Activated naive CD8-positive, alpha-beta T cell treated with anti-CD3 and anti-CD28 coated beads, Interleukin-2, amount 10 ng/mL, durations not matched to agents 7 days and 5 days (primary cell): ENCODE measurements around the gene PRICKLE3. TPM values are rescaled to one million over a fixed set of nuclear protein-coding genes. Genes with fewer than 3 reads are reported as not detected.

ENCODE experiments used
- ATAC-seq: fragments of 150-1000 bp; cut with Tn5 transposase; one replicate; pipeline ENCODE4 v1.10.0; 2021; ENCODE audit warnings: low read depth, moderate library complexity
- POLR2A ChIA-PET: fragments of 350-600 bp; sonication (Branson Sonifier 250); formaldehyde crosslinking; loops from one replicate; lab custom pipeline; 2021; ENCODE audit warnings: antibody characterized with exemption; lab: Charles Lee
- DNase-seq: peaks from one replicate; pipeline ENCODE4 v3.0.0; 2021
- H3K27ac Mint-ChIP-seq: one replicate; pipeline ENCODE4 v1.8.0; 2022; ENCODE audit warnings: mild to moderate bottlenecking, mixed read lengths
- H3K27me3 Mint-ChIP-seq: one replicate; pipeline ENCODE4 v1.8.0; 2022; ENCODE audit warnings: mild to moderate bottlenecking, moderate library complexity, mixed read lengths
- H3K36me3 Mint-ChIP-seq: one replicate; pipeline ENCODE4 v1.8.0; 2021; ENCODE audit warnings: mild to moderate bottlenecking, mixed read lengths
- H3K4me1 Mint-ChIP-seq: one replicate; pipeline ENCODE4 v1.8.0; 2021; ENCODE audit warnings: mixed read lengths
- H3K4me3 Mint-ChIP-seq: one replicate; pipeline ENCODE4 v1.8.0; 2022; ENCODE audit warnings: mild to moderate bottlenecking, moderate library complexity, mixed read lengths
- H3K9me3 Mint-ChIP-seq: one replicate; pipeline ENCODE4 v1.8.0; 2021; ENCODE audit warnings: mixed read lengths
- total RNA-seq, 2 experiments: library from RNA; stranded (reverse); gene quantifications; one replicate each; pipeline ENCODE4 v1.2.3, GENCODE V29; 2021

PRICKLE3 gene
- total RNA-seq, 2 experiments from 2014 or later: 16.1 to 16.7 TPM

DNA sequence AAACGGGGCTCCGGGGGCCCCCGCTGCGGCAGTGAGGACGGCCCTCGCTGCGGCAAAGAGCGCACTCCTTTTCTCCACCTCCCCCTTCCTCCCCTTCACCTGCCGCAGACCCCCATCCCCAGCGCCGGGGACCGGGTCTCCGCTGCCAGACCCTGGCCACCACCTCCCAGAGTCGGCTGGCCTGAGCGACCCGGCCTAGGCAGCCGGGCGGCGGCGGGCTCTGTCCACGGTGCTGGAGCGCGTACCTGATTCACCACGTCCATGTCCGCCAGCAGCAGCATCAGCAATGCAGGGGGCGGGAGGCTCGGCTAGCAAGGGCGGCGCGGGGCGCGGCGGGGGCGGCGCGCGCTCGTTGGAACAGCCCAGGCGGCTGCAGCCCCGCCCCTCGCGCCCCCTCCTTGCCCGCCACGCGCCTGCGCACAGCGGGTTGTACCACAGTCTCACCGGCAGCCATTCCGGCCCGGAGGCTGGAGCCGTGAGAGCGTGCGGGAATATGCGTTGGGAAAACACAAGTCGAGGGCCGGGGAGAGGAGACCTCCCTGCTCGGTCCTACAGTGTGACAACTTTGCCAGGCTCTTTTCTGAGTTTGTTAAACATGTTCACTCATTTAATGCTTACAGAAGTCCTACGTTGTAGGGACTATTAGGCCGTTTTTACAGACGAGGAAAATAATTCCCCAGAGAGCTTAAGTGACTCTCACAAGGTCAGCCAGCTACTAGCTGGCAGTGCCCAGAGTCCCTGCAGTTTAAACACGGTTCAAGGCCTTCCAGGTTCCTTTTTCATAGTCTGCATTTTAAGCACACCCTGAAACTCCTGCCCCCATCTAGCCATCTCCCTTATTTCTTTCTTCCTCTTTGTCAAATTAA lies 14.0 kb upstream of the PRICKLE3 start, which contains the start of gene SYP:
Gene SYP, minus strand, starts transcription at position 288 of the 866 bp plus-strand sequence. Its CDS starts 7 bp downstream, at position 281.
- peak; percentile 99 for ATAC-seq
- POLR2A ChIA-PET: interaction anchor here (0.8 to 1.4 kb wide), 2 partner anchors 31 to 36 kb away, joined by 4 read pairs; no protein-coding TSS in a partner anchor
- peak within 1 kb of the TSS; percentile 60 for H3K27ac Mint-ChIP-seq

DNA sequence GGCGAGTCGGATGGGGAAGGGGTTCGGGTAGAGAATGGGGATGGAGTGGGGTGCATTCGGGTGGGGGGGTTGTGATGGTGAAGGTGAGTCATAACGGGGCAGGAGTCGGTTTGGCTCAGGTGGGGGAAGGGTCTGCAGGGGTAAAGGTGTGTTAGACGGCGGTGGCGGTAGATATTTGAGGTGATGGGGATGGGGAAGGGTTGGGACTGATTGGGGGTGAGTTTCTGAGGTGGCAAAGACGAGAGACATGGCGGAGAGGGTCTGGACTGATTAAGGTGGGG lies 13.1 kb upstream of the PRICKLE3 start:
- ATAC-seq (no peak), DNase-seq (no peak)
- Mint-ChIP-seq H3K9me3 (no peaks in the 10 kb centered on the region), H3K27me3 (no peaks in the 10 kb centered on the region), H3K4me1 (peaks cover 10% of the 10 kb centered on the region), H3K4me3 (peak overlapping the region; percentile 65), H3K36me3 (no peaks in the 10 kb centered on the region), H3K27ac (no peak overlapping the region)
- POLR2A ChIA-PET: no interaction called here

More for the DNA sequence above, 14.0 kb upstream of the PRICKLE3 start, which contains the start of gene SYP:
- Mint-ChIP-seq H3K4me1 (peaks cover 10% of the 10 kb centered on the region), H3K27me3 (no peaks in the 10 kb centered on the region), H3K36me3 (no peaks in the 10 kb centered on the region), H3K9me3 (no peaks in the 10 kb centered on the region), H3K4me3 (peak within 1 kb of the TSS; percentile 65)
- peak; percentile 91 for DNase-seq

DNA sequence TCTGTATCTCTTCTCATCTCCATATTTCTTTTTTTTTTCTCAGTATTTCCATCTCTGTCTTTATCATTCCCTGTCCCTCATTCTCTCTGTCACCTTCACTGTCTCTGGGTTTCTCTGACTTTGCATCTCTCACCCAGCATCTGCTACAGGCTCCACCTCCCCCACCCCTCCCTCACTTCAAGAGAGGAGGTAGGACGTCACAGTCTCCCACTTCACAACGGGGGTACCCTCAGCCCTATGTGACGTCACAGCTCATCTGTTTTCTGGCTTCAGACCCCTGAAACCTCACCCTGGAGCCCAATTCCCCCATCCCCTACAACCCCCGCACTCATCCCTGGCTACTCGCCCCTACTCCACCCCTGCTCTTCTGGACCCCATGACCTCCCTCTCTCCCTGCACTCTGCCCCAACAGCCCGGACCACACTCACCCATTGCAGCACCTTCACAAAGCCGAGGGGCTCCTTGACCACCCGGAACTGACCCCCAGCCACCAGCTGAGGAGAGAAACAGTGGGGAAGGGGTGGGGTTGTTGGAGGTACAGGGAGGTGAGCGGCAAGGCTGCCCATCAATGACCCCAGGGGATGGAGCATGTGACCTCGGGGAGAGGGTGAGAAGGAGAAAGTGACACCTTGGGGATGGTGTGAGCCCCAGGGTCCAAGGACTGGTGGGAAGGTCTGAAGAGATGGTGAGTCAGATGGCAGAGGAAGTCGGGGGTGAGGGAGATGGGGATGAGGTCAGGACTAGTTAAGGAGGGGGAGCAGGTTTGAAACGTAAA lies 12.6 kb upstream of the PRICKLE3 start:
- Mint-ChIP-seq H3K4me1 (peaks cover 13% of the 10 kb centered on the region), H3K36me3 (no peaks in the 10 kb centered on the region), H3K27me3 (no peaks in the 10 kb centered on the region), H3K27ac (peak overlapping the region; percentile 60), H3K4me3 (peak overlapping the region; percentile 65), H3K9me3 (no peaks in the 10 kb centered on the region)
- ATAC-seq: no peak
- POLR2A ChIA-PET: no interaction called here
- DNase-seq: no peak

DNA sequence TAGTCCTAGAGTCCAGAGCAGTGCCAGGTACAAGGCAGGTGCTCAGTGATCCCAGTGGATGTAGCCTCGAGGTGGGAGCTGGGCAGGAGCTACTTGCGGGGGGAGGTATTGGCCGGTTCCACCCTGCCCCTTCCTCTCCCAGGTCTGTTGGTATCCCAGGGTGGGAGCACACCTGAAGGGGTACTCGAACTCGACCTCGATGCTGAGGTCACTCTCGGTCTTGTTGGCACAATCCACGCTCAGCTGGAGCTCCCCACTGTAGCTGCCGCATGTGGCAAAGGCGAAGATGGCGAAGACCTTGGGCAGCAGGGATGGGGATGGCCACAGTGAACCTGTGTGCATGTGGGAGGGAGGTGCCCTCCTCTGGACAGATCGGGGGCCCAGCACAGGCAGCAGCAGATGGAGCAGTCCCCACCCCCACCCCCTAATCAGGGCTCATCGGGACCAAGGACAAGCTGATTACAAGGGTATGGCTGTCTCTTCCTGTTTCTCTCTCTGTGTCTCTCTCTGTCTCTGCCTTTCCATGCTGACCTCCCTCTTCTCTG lies 11.4 kb upstream of the PRICKLE3 start:
- Mint-ChIP-seq H3K36me3 (no peaks in the 10 kb centered on the region), H3K9me3 (no peaks in the 10 kb centered on the region), H3K27ac (no peak overlapping the region), H3K27me3 (no peaks in the 10 kb centered on the region), H3K4me3 (no peak overlapping the region), H3K4me1 (peaks cover 22% of the 10 kb centered on the region)
- POLR2A ChIA-PET: no interaction called here
- ATAC-seq (no peak), DNase-seq (no peak)

DNA sequence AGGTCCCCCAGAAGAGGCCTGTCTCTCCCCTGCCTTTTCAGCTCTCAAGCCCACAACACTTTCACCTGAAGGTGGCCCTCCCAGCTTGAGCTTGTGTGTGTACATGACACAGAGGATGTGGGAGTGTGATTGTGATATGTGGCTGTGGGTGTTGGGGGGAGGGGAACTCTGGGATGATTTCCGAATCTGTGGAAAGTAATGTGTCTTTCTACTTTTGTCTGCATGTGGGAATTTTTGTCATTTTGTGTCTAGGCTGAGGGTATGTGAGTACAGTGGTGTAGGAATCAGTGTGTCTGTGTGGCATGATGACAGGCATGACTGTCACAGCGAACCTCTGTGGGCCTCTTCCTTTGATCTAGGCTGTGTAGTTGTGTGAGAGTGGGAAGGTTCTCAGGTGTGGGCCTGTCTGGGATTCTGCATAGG lies 7.4 kb upstream of the PRICKLE3 start:
- Mint-ChIP-seq H3K27me3 (no peaks in the 10 kb centered on the region), H3K36me3 (no peaks in the 10 kb centered on the region), H3K27ac (peak overlapping the region; percentile 78), H3K9me3 (no peaks in the 10 kb centered on the region), H3K4me3 (peak overlapping the region; percentile 3), H3K4me1 (peaks cover 33% of the 10 kb centered on the region)
- DNase-seq (no peak), ATAC-seq (no peak)
- POLR2A ChIA-PET: interaction anchor here (1.0 to 2.0 kb wide), 4 partner anchors 26 to 98 kb away, joined by 3 to 12 read pairs (median 6); partner anchors contain the start of gene PPP1R3F

DNA sequence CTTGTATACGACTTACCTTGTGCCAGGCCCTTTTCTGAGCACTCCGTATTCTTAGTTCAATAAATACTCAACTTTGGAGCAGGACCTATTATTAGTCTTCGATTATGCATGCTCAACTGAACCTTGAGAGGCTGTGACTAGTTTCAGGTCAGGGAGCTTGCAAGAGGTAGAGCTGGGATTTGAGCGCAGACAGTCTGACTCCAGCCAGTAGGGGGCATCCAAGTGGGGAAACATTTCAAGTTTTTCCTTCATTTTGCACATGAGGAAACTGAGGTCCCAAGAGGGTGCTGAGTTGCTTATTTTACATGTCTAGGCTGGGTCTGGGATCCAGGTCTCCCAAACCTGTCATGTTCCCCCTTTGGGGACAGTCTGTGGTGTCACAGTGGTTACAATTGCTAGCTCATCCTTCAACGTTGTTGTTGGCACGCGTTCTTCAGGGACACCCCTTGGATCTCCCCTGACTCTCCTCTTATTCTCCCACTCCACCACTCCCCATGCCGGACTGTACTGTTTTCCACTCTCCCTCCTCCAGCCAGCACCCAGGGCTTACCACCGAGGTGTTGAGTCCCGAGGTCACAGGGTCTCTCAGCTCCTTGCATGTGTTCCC lies 6.7 kb upstream of the PRICKLE3 start:
- POLR2A ChIA-PET: interaction anchor here (1.0 to 2.0 kb wide), 4 partner anchors 25 to 98 kb away, joined by 3 to 12 read pairs (median 6); partner anchors contain the start of gene PPP1R3F
- no peaks in the 10 kb centered on the region for H3K27me3 Mint-ChIP-seq

DNA sequence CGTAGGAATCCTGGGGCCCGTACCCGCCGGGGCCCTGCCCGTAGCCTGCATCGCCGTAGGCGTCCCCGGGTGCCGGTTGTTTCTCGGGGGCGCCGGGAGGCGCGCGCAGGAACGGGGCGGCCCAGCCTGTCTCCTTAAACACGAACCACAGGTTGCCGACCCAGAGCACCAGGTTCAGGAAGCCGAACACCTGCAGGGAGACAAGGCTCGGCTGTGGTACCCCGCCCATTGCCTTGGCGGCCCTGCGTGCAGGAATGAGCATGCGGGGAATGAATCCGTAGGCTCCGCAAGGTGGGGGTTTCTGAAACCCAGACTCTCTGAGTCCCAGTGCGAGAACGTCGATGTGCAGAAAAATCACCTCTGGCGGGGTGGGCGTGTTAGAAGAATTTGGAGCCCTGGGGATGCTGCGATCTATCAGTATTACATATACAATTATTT lies 5.4 kb upstream of the PRICKLE3 start:
- Mint-ChIP-seq H3K27me3 (no peaks in the 10 kb centered on the region), H3K36me3 (no peaks in the 10 kb centered on the region), H3K4me3 (peak overlapping the region; percentile 95), H3K4me1 (peaks cover 30% of the 10 kb centered on the region), H3K27ac (peak overlapping the region; percentile 96), H3K9me3 (no peaks in the 10 kb centered on the region)
- DNase-seq (no peak), ATAC-seq (peak; percentile 19)
- POLR2A ChIA-PET: interaction anchor here (0.9 to 1.7 kb wide), 5 partner anchors 20 to 78 kb away, joined by 3 to 15 read pairs (median 4); partner anchors contain the start of gene PLP2

More for the DNA sequence above, 6.7 kb upstream of the PRICKLE3 start:
- ATAC-seq: no peak
- Mint-ChIP-seq H3K27ac (peak overlapping the region; percentile 78), H3K9me3 (no peaks in the 10 kb centered on the region), H3K36me3 (no peaks in the 10 kb centered on the region), H3K4me3 (peak overlapping the region; percentile 60), H3K4me1 (peaks cover 30% of the 10 kb centered on the region)
- no peak for DNase-seq

DNA sequence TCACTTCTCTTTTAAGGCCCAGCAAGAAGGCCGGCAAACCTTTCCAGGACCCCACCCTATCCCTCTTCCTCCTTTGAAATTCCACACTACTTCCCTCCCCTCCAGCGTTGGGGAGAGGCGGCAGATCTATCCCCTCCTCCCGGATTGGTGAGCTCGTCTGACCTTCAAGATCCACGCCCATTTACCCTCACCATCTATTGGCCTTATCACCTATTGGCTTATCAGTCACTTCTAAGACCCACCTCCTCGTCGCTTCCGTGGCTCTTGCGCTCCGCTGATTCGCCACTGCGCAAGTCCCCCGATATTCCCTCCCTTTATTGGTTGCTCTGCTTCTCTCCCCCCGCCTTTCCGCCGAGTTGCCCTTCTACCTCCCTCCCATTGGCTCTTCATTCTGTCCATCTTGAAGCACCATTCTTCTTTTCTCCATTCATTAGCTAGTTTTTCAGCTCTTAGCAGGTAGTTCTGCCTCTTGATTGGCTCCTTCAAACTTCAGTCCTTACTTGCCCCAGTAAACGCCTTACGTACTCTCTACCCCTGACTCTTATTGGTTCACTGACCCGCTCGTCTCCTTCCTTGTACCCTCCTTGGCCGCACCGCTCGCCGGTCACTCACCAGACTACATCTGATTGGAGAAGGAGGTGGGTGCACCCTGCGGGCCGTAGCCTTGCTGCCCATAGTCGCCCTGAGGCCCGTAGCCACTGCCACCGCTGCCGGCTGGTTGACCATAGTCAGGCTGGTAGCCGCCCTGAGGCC lies 4.8 kb upstream of the PRICKLE3 start:
- H3K4me1 Mint-ChIP-seq: peaks cover 30% of the 10 kb centered on the region
- POLR2A ChIA-PET: interaction anchor here (0.7 to 1.7 kb wide), 6 partner anchors 20 to 114 kb away, joined by 3 to 15 read pairs (median 4); partner anchors contain the start of gene PLP2
- ATAC-seq (peak; percentile 92), DNase-seq (peak; percentile 73)
- H3K27ac Mint-ChIP-seq: peak overlapping the region; percentile 96
- H3K36me3 Mint-ChIP-seq: no peaks in the 10 kb centered on the region
- H3K9me3 Mint-ChIP-seq: no peaks in the 10 kb centered on the region
- H3K4me3 Mint-ChIP-seq: peak overlapping the region; percentile 95
- no peaks in the 10 kb centered on the region for H3K27me3 Mint-ChIP-seq

DNA sequence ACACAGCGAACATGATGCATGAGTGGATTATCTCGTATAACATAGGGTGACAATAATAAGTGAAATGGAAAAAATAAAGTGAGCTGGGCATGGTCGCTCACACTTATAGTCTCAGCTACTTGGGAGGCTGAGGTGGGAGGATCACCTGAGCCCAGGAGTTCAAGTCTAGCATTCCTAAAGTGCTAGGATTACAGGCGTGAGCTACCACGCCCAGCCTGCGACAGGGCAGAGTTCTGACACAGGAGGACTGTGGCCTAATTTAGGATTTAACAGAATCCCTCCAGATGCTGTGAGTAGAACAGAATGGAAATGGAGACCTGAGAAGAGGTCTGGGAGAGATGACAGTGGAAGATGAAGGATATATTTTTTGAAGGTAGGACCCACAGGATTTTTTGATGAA lies 3.4 kb upstream of the PRICKLE3 start:
- peaks cover 31% of the 10 kb centered on the region for H3K4me1 Mint-ChIP-seq
- no peak for DNase-seq
- POLR2A ChIA-PET: interaction anchor here (1.0 kb wide), 1 partner anchor 21 kb away, joined by 3 read pairs; no protein-coding TSS in a partner anchor
- H3K27ac Mint-ChIP-seq: peak overlapping the region; percentile 63
- H3K27me3 Mint-ChIP-seq: no peaks in the 10 kb centered on the region
- peak overlapping the region; percentile 95 for H3K4me3 Mint-ChIP-seq
- no peaks in the 10 kb centered on the region for H3K9me3 Mint-ChIP-seq
- no peak for ATAC-seq
- H3K36me3 Mint-ChIP-seq: no peaks in the 10 kb centered on the region

DNA sequence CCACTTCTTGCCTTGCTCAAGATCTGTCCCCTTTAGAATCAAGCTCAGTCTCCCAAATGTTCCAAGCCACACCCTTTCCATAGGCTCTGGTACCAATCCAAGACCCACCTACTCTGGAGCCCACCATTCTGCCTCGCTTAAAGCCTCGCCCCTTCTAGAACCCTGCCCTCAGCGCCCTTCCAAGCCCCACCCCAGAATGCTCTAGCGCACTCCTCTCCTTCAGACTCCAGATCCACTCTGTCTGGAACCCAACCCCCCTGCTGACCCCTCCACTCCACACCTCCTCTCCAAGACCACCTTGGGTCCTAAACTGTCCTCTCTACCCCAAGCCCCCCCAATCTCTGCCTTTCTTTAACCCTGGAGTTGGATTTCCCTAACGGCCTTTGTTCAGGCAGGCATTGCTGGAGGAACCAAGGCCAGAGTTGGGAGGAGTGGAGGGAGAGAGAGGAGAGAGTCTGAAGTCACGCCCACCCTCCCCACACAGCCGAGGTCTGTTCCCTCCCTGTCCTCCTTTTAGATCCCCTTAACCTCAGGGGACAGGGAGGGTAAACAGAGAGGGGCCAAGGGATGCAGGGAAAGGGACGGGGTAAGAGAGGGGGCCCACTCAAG lies 2.4 kb upstream of the PRICKLE3 start:
- Mint-ChIP-seq H3K4me1 (peaks cover 32% of the 10 kb centered on the region), H3K4me3 (no peak overlapping the region), H3K27me3 (no peaks in the 10 kb centered on the region), H3K36me3 (no peaks in the 10 kb centered on the region), H3K9me3 (no peaks in the 10 kb centered on the region), H3K27ac (peak overlapping the region; percentile 34)
- ATAC-seq: no peak
- no peak for DNase-seq
- POLR2A ChIA-PET: no interaction called here

DNA sequence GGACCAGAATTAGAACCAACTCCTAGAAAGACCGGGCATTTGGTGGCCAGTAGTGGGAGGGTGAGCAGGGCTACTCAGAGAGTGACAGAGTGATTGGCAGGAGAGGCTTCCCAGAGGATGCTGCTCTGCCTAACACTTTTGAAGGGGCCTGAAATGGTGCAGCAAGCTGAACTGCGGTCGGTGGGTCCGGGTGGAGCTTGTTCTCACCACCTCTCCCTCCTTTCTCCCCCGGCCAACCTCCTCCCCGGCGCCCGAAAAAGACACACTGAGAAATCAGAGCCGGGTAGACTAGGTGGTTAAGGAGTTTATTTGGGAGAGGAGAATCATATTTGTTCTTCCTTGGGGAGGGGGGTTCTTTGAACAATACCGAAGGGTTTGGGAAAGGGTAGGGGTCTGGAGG lies 1.4 kb upstream of the PRICKLE3 start:
- ATAC-seq (no peak), DNase-seq (no peak)
- Mint-ChIP-seq H3K27me3 (no peaks in the 10 kb centered on the region), H3K4me3 (no peak overlapping the region), H3K4me1 (peaks cover 24% of the 10 kb centered on the region), H3K27ac (no peak overlapping the region), H3K36me3 (peaks cover under 1% of the 10 kb centered on the region), H3K9me3 (no peaks in the 10 kb centered on the region)
- POLR2A ChIA-PET: no interaction called here

DNA sequence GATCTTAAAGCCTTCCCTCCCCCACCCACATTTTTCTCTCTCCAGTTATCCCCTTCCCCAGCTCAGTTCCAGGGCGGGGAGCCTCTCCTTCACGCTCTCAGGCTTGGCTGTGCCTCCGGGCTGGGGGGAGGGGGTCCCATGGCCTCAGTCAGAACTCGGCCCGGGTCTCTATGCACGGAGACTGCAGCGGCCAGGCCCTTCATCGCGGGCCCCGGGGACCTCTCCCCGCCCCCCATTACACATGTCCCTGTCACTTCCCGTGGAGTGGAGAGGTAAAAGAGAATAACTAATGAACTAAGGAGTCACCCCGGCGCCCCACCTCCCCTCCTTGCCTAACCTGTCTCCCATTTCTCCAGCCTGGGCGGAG lies 838 bp upstream of the PRICKLE3 start:
- DNase-seq: no peak
- Mint-ChIP-seq H3K27me3 (no peaks in the 10 kb centered on the region), H3K4me3 (peak overlapping the region; percentile 93), H3K27ac (no peak overlapping the region), H3K4me1 (peaks cover 21% of the 10 kb centered on the region), H3K9me3 (no peaks in the 10 kb centered on the region), H3K36me3 (peaks cover 6% of the 10 kb centered on the region)
- POLR2A ChIA-PET: no interaction called here
- ATAC-seq: no peak
